Omental fat pad (tissue), 4 donors: ENCODE data around the gene CDNF. TPM values are rescaled to one million over a fixed set of nuclear protein-coding genes. Genes with fewer than 3 reads are reported as not detected.

Experiments used
- ATAC-seq: fragments of 150-250 bp; one replicate; pipeline ENCODE4 v1.9.1; 2016; ENCODE audit warnings: mild to moderate bottlenecking, moderate library complexity; ENCODE audit not compliant: low FRiP score
- DNase-seq: peaks from one replicate; pipeline ENCODE4 v3.0.0-alpha.2; 2019; ENCODE audit warnings: low spot score
- CTCF ChIP-seq, 3 donors: fragments of 450-650 bp; IDR thresholded peaks; one replicate each; pipeline ENCODE4 v1.5.1; 2016 to 2017; ENCODE audit warnings: antibody characterized with exemption in 3 of 3, mild to moderate bottlenecking in 3 of 3, moderate library complexity in 2 of 3
- total RNA-seq, 4 donors: library from RNA; depleted of rRNA; stranded (reverse); fragments of >200 nt; gene quantifications; one replicate each; pipeline ENCODE4 v1.1.0, GENCODE V29; 2016

CDNF gene
- total RNA-seq, 4 donors from 2014 or later = 1.4 to 7.3 (median 2.0) TPM

- no peak for TF ChIP-seq CTCF (IDR thresholded peaks at IDR 0.05)
- DNase-seq = no peak
- no peak for ATAC-seq
These were observed 49.9 kb downstream of the CDNF start for GRCh38 chr10:14787938-14788337.

DNA sequence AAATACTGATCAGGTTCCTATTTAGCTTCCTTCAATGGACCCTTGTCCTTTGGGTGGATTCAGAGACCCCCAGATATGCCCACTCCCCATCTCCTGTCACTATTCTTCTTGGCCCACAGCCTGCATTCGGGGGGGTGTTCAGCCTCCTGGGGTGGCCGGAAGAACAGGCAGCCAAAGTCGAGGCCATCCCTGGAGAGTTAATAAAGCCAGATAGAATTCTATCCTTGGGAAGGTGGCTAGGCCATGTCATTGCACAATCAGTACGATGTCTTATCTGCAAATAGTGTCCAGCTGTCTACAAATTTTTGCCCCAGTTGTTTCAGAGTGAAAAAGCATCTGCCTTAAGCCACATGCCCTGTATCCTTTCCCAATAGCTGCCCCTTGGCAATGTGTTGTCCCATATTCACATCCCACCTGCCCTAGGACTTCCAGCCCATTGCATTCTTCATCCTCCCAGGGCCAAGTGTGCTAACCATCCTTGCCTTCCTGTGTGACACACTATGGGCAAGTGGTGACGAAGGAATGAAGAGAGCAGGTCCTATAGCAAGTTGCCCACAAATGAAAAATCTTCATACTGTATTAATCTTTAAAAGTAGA, 53.3 kb downstream of the CDNF start:
- DNase-seq (no peak), ATAC-seq (no peak)
- no peak for TF ChIP-seq CTCF (IDR thresholded peaks at IDR 0.05)

GRCh38 chr10:14782691-14783363, 55.0 kb downstream of the CDNF start:
- TF ChIP-seq CTCF (IDR thresholded peaks at IDR 0.05) = no peak
- DNase-seq = no peak

DNA sequence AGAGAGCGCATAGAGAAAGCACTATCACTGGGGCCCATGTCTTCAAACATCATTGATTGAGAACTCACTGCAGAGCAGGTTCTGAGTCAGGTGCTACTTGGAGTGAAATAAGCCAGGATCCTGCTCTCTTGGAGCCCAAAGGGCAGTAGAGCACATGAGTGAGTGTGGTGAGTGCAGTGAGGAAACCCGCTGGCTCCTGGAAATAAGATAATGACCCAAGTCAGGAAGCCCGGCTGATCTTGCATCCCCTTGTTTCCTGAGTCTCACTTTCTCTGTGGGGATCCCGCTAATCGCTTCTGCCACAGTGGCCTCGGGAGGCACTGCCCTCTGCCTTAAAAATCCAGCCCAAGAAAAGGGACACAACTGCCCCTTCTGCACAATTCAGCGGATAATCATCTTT, 56.1 kb downstream of the CDNF start:
- ATAC-seq (no peak), DNase-seq (no peak)

More at GRCh38 chr10:14782691-14783363, 55.0 kb downstream of the CDNF start:
- no peak for ATAC-seq

GRCh38 chr10:14779001-14779651, 58.7 kb downstream of the CDNF start:
- DNase-seq (no peak), ATAC-seq (no peak)
- TF ChIP-seq CTCF (IDR thresholded peaks at IDR 0.05) = no peak

More for the DNA sequence above, 56.1 kb downstream of the CDNF start:
- no peak for TF ChIP-seq CTCF (IDR thresholded peaks at IDR 0.05)

DNA sequence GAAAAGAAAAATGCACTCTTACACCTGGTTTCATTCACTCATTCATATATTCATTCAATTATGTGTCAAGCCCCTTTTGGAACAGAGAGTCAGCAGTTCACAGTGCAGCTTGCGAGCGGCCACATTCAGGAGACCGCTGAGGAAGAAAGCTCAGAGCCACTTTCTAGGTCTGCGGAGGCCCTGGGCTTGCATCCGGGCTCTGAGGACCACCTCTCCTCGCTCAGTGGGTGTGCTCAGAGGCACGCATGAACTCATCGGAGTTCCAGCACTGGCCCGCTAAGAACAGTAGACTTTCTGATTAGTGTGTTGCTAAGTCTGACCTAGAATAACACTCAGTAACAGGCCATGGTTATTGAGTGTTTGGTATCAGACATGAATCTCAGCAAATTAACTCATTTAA, 61.3 kb downstream of the CDNF start:
- TF ChIP-seq CTCF (IDR thresholded peaks at IDR 0.05) = no peak
- DNase-seq (no peak), ATAC-seq (no peak)
